PFSK-1 (cell line): Measurements from ENCODE around the gene ARID5A.

ENCODE experiments used
- FOXP2 ChIP-seq: optimal IDR thresholded peaks from 2 replicates; pipeline ENCODE3; 2011; ENCODE audit warnings: borderline replicate concordance, control low read depth, inconsistent platforms; ENCODE audit not compliant: insufficient read depth; ENCODE audit errors: extremely low read length, extremely low read depth
- POLR2AphosphoS5 ChIP-seq: IDR thresholded peaks from 2 replicates; pipeline ENCODE4 v1.6.1; 2012; ENCODE audit warnings: low read depth, mild to moderate bottlenecking, control low read depth, low read length, moderate library complexity
- SIN3A ChIP-seq: IDR thresholded peaks from 2 replicates; pipeline ENCODE4 v1.6.1; 2012; ENCODE audit warnings: mild to moderate bottlenecking, low read length, moderate library complexity, borderline replicate concordance; ENCODE audit not compliant: insufficient read depth
- TAF1 ChIP-seq: IDR thresholded peaks from 2 replicates; pipeline ENCODE4 v1.6.1; 2012; ENCODE audit warnings: low read length, control low read depth, borderline replicate concordance; ENCODE audit not compliant: insufficient read depth
- TF ChIP-seq, protein P1 (sequence below), 2 experiments: IDR thresholded peaks; 2 replicates each; pipeline versions ENCODE4 v1.6.1 to v1.8.0; 2011 to 2012; ENCODE audit warnings: low read depth in 2 of 2, low read length in 2 of 2, control low read depth in 1 of 2, inconsistent platforms in 1 of 2, mild to moderate bottlenecking in 1 of 2, moderate library complexity in 1 of 2; ENCODE audit not compliant: insufficient read depth in 1 of 2

ARID5A gene

DNA sequence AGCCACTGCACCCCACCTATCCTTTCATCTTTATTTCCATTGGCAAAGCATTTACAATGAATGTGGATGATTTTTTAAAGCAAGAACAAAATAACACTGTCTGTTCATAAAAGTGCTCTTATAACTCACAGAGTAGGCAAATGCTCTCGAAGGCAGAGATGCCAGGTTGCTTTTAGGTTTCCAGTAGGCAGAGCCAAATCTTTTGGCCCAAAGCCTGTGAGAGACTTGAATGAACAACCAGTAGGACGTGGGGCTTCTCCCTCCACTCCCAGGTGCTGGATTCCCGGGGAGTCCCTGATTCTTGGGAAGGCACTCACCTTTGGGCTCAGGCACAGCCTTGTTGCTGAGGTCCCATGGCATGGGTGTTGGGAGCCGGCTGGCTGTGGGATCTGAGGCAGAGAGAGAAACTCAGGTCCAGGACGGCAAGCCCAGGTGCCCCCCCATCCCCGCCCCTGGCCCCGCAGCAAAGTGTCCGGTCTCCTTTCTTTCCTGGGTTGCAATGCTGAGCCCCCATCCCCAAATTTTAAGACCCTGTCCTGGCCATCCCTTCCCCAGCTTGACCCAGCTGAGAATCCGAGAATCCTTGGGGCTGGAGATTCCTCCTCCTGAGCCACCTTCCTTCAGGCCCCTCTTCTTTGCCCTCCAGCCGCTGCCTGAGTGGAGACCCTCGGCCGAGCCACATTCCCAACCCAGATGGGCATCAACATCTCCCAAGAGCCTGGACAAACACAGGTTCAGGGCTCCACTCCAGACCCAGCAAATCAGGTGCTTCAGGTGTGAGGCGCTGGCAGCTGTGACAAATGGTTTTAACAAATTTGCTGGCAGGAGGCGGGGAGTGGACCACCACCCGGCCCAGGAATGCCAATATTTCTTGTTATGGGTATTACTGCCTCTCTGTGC is 37.2 kb upstream of the ARID5A start:
- TF ChIP-seq, protein P1, sequence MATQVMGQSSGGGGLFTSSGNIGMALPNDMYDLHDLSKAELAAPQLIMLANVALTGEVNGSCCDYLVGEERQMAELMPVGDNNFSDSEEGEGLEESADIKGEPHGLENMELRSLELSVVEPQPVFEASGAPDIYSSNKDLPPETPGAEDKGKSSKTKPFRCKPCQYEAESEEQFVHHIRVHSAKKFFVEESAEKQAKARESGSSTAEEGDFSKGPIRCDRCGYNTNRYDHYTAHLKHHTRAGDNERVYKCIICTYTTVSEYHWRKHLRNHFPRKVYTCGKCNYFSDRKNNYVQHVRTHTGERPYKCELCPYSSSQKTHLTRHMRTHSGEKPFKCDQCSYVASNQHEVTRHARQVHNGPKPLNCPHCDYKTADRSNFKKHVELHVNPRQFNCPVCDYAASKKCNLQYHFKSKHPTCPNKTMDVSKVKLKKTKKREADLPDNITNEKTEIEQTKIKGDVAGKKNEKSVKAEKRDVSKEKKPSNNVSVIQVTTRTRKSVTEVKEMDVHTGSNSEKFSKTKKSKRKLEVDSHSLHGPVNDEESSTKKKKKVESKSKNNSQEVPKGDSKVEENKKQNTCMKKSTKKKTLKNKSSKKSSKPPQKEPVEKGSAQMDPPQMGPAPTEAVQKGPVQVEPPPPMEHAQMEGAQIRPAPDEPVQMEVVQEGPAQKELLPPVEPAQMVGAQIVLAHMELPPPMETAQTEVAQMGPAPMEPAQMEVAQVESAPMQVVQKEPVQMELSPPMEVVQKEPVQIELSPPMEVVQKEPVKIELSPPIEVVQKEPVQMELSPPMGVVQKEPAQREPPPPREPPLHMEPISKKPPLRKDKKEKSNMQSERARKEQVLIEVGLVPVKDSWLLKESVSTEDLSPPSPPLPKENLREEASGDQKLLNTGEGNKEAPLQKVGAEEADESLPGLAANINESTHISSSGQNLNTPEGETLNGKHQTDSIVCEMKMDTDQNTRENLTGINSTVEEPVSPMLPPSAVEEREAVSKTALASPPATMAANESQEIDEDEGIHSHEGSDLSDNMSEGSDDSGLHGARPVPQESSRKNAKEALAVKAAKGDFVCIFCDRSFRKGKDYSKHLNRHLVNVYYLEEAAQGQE (IDR thresholded peaks at IDR 0.05; ENCODE audit: insufficient read depth in 1 of 2, low read depth in 2 of 2, low read length in 2 of 2), result no peak
- TF ChIP-seq TAF1 (no peak), FOXP2 (no peak), SIN3A (no peak), POLR2AphosphoS5 (no peak)

- TF ChIP-seq TAF1 (no peak), SIN3A (no peak), POLR2AphosphoS5 (no peak), FOXP2 (no peak)
- TF ChIP-seq, protein P1 (IDR thresholded peaks at IDR 0.05; ENCODE audit: insufficient read depth in 1 of 2, low read depth in 2 of 2, low read length in 2 of 2), result no peak
Measured at GRCh38 chr2:96500385-96501066, 36.0 kb upstream of the ARID5A start.

- no peak for TF ChIP-seq TAF1
- TF ChIP-seq POLR2AphosphoS5, result no peak
- no peak for TF ChIP-seq FOXP2
Measured at GRCh38 chr2:96501471-96501874, 35.1 kb upstream of the ARID5A start.

DNA sequence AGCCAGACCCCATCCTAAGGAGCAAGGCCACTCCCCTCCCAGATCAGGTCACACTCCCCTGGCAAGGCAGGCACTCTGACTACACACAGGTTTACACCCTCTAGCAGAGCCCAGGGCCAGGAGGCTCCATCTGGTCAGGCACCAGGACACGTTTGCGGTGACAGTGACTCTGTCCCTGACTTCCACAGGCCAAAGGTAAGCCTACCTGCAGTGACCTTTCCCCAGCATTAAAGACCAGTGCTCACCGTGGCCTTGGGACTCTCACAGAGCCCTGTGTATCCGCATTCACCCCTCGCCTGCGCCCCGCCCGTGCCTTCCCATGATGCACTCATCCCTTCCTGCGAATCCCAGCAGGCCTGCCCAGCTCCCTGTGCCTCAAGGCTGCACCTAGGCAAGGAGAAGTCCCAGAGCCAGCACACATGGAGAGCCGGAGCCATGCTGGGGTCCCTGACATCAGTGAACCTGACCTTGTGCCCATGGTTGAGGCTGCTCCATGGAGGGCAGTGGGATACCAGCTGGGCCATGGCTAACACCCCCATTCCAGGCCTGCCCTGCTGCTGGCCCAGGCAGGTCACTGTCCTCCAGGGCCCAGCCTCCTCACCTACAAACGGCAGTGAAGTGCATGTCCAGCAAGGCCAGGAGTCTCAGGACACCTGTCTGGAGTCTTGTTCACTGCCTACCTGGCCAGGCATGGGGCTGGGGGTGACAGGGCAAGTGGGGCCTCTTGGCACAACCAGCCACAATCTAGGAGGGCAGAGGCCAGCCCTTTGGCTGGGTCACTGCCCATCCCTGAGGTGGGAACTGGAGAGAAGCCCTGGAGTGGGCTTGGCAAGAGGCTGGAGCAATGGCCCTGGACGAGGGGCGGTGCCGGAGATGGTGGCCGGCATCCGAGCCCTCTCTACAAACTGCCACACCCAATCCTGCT is 34.4 kb upstream of the ARID5A start:
- TF ChIP-seq SIN3A (no peak), FOXP2 (no peak)

- TF ChIP-seq SIN3A, result no peak
- no peak for TF ChIP-seq POLR2AphosphoS5
- TF ChIP-seq FOXP2, result no peak
- TF ChIP-seq, protein P1 (IDR thresholded peaks at IDR 0.05; ENCODE audit: insufficient read depth in 1 of 2, low read depth in 2 of 2, low read length in 2 of 2), result no peak
- TF ChIP-seq TAF1, result no peak
Measured at GRCh38 chr2:96502891-96503636, 33.5 kb upstream of the ARID5A start.
